Stimulated activated CD8-positive, alpha-beta memory T cell treated with anti-CD3 and anti-CD28 coated beads, Interleukin-12 subunit alpha, Interleukin-12 subunit beta, amount 100 ng/mL, for 1 hour (primary cell): ENCODE measurements around the gene MGMT.

ENCODE experiments used
- DNase-seq: peaks from one replicate; pipeline ENCODE4 v3.0.0-alpha.2; 2020; ENCODE audit warnings: low read depth

The MGMT gene

GRCh38 chr10:129544205-129545202 is 77.5 kb downstream of the MGMT start:
- no peak for DNase-seq

- DNase-seq: no peak
Observed at GRCh38 chr10:129545261-129545660, 78.2 kb downstream of the MGMT start.

GRCh38 chr10:129546106-129546505 is 79.1 kb downstream of the MGMT start:
- DNase-seq: no peak

- no peak for DNase-seq
Observed at GRCh38 chr10:129547608-129548007, 80.6 kb downstream of the MGMT start.

GRCh38 chr10:129548600-129548999 is 81.6 kb downstream of the MGMT start:
- no peak for DNase-seq

- no peak for DNase-seq
Observed at GRCh38 chr10:129550076-129550475, 83.0 kb downstream of the MGMT start.

- no peak for DNase-seq
Observed at GRCh38 chr10:129550658-129551057, 83.6 kb downstream of the MGMT start.

- no peak for DNase-seq
Observed at GRCh38 chr10:129552119-129552518, 85.1 kb downstream of the MGMT start.

- no peak for DNase-seq
Observed at GRCh38 chr10:129553928-129554327, 86.9 kb downstream of the MGMT start.

GRCh38 chr10:129556316-129556715 is 89.3 kb downstream of the MGMT start:
- no peak for DNase-seq

GRCh38 chr10:129560361-129560760 is 93.3 kb downstream of the MGMT start:
- DNase-seq: no peak

- DNase-seq: no peak
Observed at GRCh38 chr10:129562487-129562886, 95.4 kb downstream of the MGMT start.

- DNase-seq: no peak
Observed at GRCh38 chr10:129564923-129565322, 97.9 kb downstream of the MGMT start.

GRCh38 chr10:129568583-129569344 is 101.7 kb downstream of the MGMT start:
- no peak for DNase-seq

- no peak for DNase-seq
Observed at GRCh38 chr10:129570185-129570584, 103.1 kb downstream of the MGMT start.

GRCh38 chr10:129579228-129579627 is 112.2 kb downstream of the MGMT start:
- no peak for DNase-seq

GRCh38 chr10:129580010-129580409 is 113.0 kb downstream of the MGMT start:
- DNase-seq: no peak

- DNase-seq: no peak
Observed at GRCh38 chr10:129580901-129581300, 113.9 kb downstream of the MGMT start.

- DNase-seq: no peak
Observed at GRCh38 chr10:129581827-129582411, 114.9 kb downstream of the MGMT start.

- DNase-seq: no peak
Observed at GRCh38 chr10:129583831-129584230, 116.8 kb downstream of the MGMT start.

GRCh38 chr10:129586898-129587443 is 119.9 kb downstream of the MGMT start:
- no peak for DNase-seq

- no peak for DNase-seq
Observed at GRCh38 chr10:129589546-129589945, 122.5 kb downstream of the MGMT start.
